RKO (cell line): Measurements from ENCODE around the gene PPT2.
"Not testable (repeated sequence)": the region's sequence is repeated elsewhere in the genome, so short reads cannot be mapped to it uniquely, and the experiment has no call there.

ENCODE experiments used
- DNase-seq: peaks from one replicate; pipeline ENCODE4 v3.0.0-alpha.2; 2016; ENCODE audit warnings: low spot score

PPT2 gene

DNA sequence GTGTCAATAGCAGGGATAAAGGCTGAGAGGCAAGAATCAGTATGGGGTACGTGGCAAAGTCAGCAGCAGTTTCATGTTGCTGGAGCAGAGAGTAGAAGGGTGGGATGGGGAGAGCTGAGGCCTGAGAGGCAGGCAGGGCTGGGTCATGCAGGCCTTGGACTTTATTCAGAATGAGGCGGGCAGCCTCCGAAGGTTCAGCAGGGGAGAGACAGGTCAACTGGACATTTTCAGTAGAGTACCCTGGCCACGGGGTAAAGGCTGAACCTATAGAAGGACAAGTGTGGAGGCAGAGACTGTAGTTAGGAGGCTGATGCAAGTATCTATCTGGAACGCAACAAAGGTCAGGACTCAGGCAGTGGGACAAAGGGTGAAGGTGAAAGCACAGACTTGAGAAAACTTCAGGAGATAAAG is 56.3 kb downstream of the PPT2 start:
- no peak for DNase-seq

GRCh38 chr6:32211432-32211831 is 57.5 kb downstream of the PPT2 start:
- DNase-seq = not testable (repeated sequence)

DNA sequence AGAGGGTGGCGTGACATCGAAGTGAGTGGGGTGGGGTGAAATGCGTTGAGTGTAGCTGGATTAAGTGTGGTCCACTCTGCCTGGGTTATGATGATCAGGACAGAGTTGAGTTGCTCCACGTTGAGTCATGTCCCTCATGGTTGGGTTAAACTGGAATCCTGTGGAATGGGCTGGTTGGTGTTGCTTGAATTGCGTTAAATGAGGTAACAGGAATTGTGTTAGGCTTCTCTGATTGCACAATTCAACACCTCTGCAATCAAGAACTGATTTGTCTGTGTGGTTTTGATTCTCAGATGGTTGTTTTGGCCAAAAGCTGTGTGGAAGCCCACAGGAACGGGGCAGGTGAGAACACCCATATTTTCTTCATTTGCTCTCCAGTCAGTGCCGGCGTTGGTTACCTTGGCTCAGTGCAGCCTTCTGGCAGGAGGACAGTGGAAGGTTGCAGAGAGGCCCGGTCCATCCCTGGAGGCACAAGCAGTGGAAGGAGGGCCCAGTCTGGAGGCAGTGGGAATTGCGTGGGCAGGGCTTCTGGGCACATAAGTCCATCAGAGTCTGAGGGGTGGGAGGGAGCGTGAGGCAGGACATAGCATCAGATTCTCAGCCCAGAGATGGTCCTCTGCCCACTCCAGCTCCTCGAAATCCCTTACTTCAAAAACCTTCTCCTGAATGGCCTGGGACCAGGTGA is 58.3 kb downstream of the PPT2 start:
- no peak for DNase-seq
